GM23248 (cell line): ENCODE results near the gene PPP5C.

ENCODE experiments used
- EZH2 ChIP-seq: fragments of 200-600 bp; sonication (generic); IDR thresholded peaks from 2 replicates; pipeline ENCODE4 v1.6.1; 2018; ENCODE audit warnings: antibody characterized with exemption, mild to moderate bottlenecking; ENCODE audit not compliant: insufficient read depth, poor library complexity, severe bottlenecking
- EZH2phosphoT487 ChIP-seq: fragments of 200-600 bp; sonication (generic); IDR thresholded peaks from 2 replicates; pipeline ENCODE4 v1.6.1; 2018; ENCODE audit warnings: antibody characterized with exemption, moderate library complexity, mild to moderate bottlenecking, low read depth; ENCODE audit not compliant: insufficient read depth

DNA sequence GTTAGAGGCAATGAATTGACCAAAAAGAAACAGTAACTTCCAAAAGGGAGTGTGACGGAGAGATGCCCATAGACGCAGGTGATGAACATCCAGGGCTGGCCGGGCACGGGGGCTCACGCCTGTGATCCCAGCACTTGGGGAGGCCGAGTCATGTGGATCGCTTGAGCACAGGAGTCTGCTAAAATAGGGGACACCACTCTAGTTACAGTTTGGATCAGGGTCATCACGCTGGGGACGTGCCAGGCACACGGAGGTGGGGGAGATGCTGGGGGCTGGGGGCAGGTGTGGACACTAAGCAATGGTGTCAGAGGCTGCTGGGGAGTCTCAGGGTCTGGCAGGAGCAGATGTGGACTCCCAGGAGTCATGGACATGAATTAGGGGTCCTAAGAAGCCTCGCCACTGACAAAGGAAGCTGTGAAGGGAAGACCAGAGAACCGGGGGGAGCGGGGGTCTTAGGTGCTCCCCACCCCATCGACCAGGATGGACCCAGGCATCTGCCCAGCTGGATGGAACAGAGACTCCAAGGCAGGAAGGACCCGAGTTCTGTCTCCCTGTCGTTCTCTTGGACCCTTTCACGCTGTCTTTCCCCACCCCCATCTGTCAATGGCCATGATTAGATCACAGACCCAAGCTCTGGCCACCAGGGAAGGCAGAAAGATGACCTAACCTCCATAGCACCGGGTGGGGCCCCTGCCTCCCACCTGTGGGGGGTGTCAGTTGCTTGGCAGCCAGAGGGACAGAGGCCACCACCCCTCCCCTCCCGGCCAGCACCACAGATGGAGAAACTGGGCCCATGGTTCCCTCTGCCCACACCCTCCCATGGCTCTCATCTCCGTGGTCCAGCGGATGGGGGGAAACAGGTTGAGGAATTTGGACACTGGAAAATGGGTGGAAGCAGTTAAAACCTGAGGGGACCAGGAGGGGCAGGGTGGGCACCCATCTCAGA lies 46.8 kb downstream of the PPP5C start:
- TF ChIP-seq EZH2phosphoT487 (no peak), EZH2 (no peak)
